AG09319 (cell line): ENCODE measurements around the gene HDAC4.

Source experiments
- DNase-seq: peaks from one replicate; pipeline ENCODE4 v3.0.0-alpha.2; 2010; ENCODE audit warnings: low read depth; ENCODE audit errors: extremely low read depth
- CTCF ChIP-seq: IDR thresholded peaks from 2 replicates; pipeline ENCODE4 v1.5.1; 2011; ENCODE audit warnings: low read depth, mild to moderate bottlenecking, inconsistent platforms, low read length, moderate library complexity

Gene HDAC4

GRCh38 chr2:239399433-239399920, 1.3 kb downstream of the HDAC4 start:
- no peak for DNase-seq
- no peak for TF ChIP-seq CTCF

DNA sequence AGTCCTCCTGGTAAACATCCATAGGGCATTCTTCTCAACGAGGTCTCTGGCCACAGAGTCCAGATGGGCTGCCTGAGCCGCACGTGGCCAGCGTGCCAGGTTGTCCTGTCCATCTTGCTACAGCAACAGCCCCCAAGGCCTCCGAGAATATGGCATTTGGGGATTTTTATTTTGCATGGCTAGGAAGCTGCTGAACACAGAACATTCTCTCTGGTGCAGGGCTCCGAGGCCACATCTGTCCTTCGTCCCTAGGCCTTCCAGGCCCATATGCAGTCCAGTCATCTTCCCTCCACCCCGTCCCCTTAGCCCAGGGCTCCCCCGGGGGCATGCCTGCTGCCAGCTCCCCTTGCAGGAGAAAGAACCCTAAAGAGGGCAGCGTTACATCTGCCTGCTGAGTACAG, 2.3 kb downstream of the HDAC4 start:
- DNase-seq, result no peak
- TF ChIP-seq CTCF, result no peak; the same call in 1 of the 2 replicates

GRCh38 chr2:239397931-239398471, 2.8 kb downstream of the HDAC4 start:
- TF ChIP-seq CTCF, result no peak
- DNase-seq, result no peak

GRCh38 chr2:239396881-239397681, 3.7 kb downstream of the HDAC4 start:
- DNase-seq, result no peak
- no peak for TF ChIP-seq CTCF

DNA sequence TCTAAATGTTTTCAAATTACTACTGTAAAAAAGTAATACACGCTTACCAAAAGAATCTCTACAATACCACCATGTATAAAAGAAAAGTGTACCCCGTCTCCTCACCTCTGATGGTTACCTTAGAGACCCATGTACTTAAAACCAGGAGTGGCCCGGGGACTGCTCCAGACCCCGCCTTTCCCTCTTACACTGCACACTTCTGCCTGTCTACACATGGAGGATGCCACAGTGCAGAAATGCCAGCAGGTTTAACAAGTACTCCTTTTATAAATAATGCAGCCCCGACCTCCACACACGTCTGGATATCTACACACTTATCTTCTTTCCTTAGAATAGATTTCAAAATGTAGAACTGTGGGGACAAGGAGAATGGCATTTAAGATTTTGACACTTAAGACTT, 5.3 kb downstream of the HDAC4 start:
- no peak for TF ChIP-seq CTCF

DNA sequence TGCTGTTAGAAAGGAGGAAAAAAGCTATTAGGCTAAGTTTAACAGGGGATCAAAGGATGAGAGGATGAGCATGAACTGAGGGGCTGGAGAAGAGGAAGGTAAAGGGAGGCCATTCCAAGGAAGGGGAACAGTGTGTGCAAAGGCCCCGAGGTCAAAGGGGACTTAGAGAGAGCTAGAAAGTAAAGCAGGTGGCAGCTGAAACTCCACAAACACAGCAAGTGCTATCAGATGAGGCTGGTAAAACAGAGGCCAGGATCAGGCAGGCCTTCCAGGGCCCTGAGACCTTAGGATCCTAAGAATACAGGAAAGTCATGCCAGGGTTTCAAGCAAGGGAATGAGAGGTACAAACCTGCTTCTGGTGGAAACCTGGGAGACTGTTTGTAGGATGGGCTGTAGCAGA, 5.8 kb downstream of the HDAC4 start:
- TF ChIP-seq CTCF, result no peak

More for the DNA sequence above, 5.3 kb downstream of the HDAC4 start:
- no peak for DNase-seq

GRCh38 chr2:239394346-239394945, 6.4 kb downstream of the HDAC4 start:
- TF ChIP-seq CTCF, result no peak
- DNase-seq, result no peak

More for the DNA sequence above, 5.8 kb downstream of the HDAC4 start:
- no peak for DNase-seq
